ENCODE data around the gene SUSD6. TPM values are rescaled to one million over a fixed set of nuclear protein-coding genes. Genes with fewer than 3 reads are reported as not detected.
A peak's percentile ranks its signal among the peaks of the same experiment; 100 is the strongest.

The SUSD6 gene
- total and polyA plus RNA-seq, 2 experiments from 2014 or later = 2.8 to 3.4 TPM

- no peaks in the 10 kb centered on the region for H3K9me2 ChIP-seq (ENCODE audit: insufficient read depth)
- H2AFZ ChIP-seq = no peak overlapping the region
- peak overlapping the region; percentile 73 for H3K4me2 ChIP-seq
- no peaks in the 10 kb centered on the region for H4K20me1 ChIP-seq (replicated peaks; ENCODE audit: insufficient read depth)
- Mint-ChIP-seq H3K4me1 (peaks cover 69% of the 10 kb centered on the region), H3K27ac (peak overlapping the region; percentile 95), H3K27me3 (ENCODE audit: insufficient read depth, low read depth, poor library complexity) (peaks cover 14% of the 10 kb centered on the region), H3K9me3 (no peaks in the 10 kb centered on the region), H3K4me3 (peak overlapping the region; percentile 41; the same call in 2 of the 3 replicates), H3K36me3 (ENCODE audit: low read depth) (no peaks in the 10 kb centered on the region; the same call in 2 of the 3 replicates)
- ATAC-seq (peak; percentile 64), DNase-seq (ENCODE audit: low spot score) (peak; percentile 57)
- H3K36me3 ChIP-seq (ENCODE audit: insufficient read depth) = no peaks in the 10 kb centered on the region
- no peaks in the 10 kb centered on the region for H3K79me2 ChIP-seq (replicated peaks; ENCODE audit: insufficient read depth)
- peak overlapping the region; percentile 10 for H3K4me3 ChIP-seq
- 0 out of 2 replicates have a peak, but pooled peaks cover 5% of the 10 kb centered on the region for H3F3A ChIP-seq (replicated peaks; ENCODE audit: low read depth)
- no peaks in the 10 kb centered on the region for H3K27me3 ChIP-seq (ENCODE audit: insufficient read depth)
- peak overlapping the region; percentile 86 for H3K27ac ChIP-seq (ENCODE audit: low read depth)
- no peak for TF ChIP-seq CREB1 (CRISPR knock-in tag; IDR thresholded peaks at IDR 0.05; ENCODE audit: low read depth)
- no peak for TF ChIP-seq EZH2phosphoT487 (IDR thresholded peaks at IDR 0.05; ENCODE audit: unreplicated experiment)
- no peak for TF ChIP-seq CTCF (conservative IDR thresholded peaks at IDR 0.05; ENCODE audit: low read depth in 2 of 2)
- TF ChIP-seq STAT1 (IDR thresholded peaks at IDR 0.05; ENCODE audit: unreplicated experiment) = no peak
- no peak for TF ChIP-seq EZH2 (IDR thresholded peaks at IDR 0.05; ENCODE audit: low read depth, unreplicated experiment)
- no peak for TF ChIP-seq ZNF114 (CRISPR knock-in tag; IDR thresholded peaks at IDR 0.05)
- TF ChIP-seq ZNF331 (CRISPR knock-in tag; IDR thresholded peaks at IDR 0.05; ENCODE audit: low read depth) = no peak
- TF ChIP-seq ETS1 (IDR thresholded peaks at IDR 0.05) = no peak
- TF ChIP-seq NANOG (IDR thresholded peaks at IDR 0.05; ENCODE audit: borderline replicate concordance) = no peak
- TF ChIP-seq JUNB (IDR thresholded peaks at IDR 0.05; ENCODE audit: unreplicated experiment) = no peak
- H3K4me1 ChIP-seq (ENCODE audit: insufficient read depth) = peaks cover 38% of the 10 kb centered on the region
These were observed 101.2 kb downstream of the SUSD6 start for GRCh38 chr14:69712599-69713088.

GRCh38 chr14:69713209-69713781 is 101.9 kb downstream of the SUSD6 start:
- H3K36me3 ChIP-seq (ENCODE audit: insufficient read depth) = no peaks in the 10 kb centered on the region
- H3K27ac ChIP-seq (ENCODE audit: low read depth) = peak overlapping the region; percentile 86
- H3K27me3 ChIP-seq (ENCODE audit: insufficient read depth) = no peaks in the 10 kb centered on the region
- H3K4me1 ChIP-seq (ENCODE audit: insufficient read depth) = peaks cover 38% of the 10 kb centered on the region
- no peak overlapping the region for H2AFZ ChIP-seq
- no peaks in the 10 kb centered on the region; the same call in 2 of the 3 replicates for H3K36me3 Mint-ChIP-seq (ENCODE audit: low read depth)
- peak; percentile 8 to 27; a peak in 1 of 4 replicates for TF ChIP-seq CTCF (conservative IDR thresholded peaks at IDR 0.05; ENCODE audit: low read depth in 2 of 2)
- no peak for TF ChIP-seq POLR2AphosphoS5 (IDR thresholded peaks at IDR 0.05; ENCODE audit: low read depth)
- H3K9me3 Mint-ChIP-seq = no peaks in the 10 kb centered on the region
- DNase-seq (ENCODE audit: low spot score) = peak; percentile 86
- ATAC-seq = peak; percentile 86
- no peaks in the 10 kb centered on the region for H3K79me2 ChIP-seq (replicated peaks; ENCODE audit: insufficient read depth)
- H3K9me2 ChIP-seq (ENCODE audit: insufficient read depth) = no peaks in the 10 kb centered on the region
- H3K4me3 ChIP-seq = peak overlapping the region; percentile 10
- peaks cover 69% of the 10 kb centered on the region for H3K4me1 Mint-ChIP-seq
- H3K27ac Mint-ChIP-seq = peak overlapping the region; percentile 95
- H3F3A ChIP-seq (replicated peaks; ENCODE audit: low read depth) = 0 out of 2 replicates have a peak, but pooled peaks cover 5% of the 10 kb centered on the region
- peak overlapping the region; percentile 41 for H3K4me3 Mint-ChIP-seq
- H3K27me3 Mint-ChIP-seq (ENCODE audit: insufficient read depth, low read depth, poor library complexity) = peaks cover 14% of the 10 kb centered on the region
- no peaks in the 10 kb centered on the region for H4K20me1 ChIP-seq (replicated peaks; ENCODE audit: insufficient read depth)
- peak overlapping the region; percentile 73 for H3K4me2 ChIP-seq

Measured in GM23338 (cell line).